Hematopoietic multipotent progenitor cell treated with erythropoietin and hydrocortisone succinate and interleukin-3 and kit ligand, for 8 days (in vitro differentiated cells): ENCODE results near the gene PURB.
"Not testable (repeated sequence)": the region's sequence is repeated elsewhere in the genome, so short reads cannot be mapped to it uniquely, and the experiment has no call there.

Source experiments
- DNase-seq: peaks from one replicate; pipeline ENCODE4 v3.0.0-alpha.2; 2015

The PURB gene

DNA sequence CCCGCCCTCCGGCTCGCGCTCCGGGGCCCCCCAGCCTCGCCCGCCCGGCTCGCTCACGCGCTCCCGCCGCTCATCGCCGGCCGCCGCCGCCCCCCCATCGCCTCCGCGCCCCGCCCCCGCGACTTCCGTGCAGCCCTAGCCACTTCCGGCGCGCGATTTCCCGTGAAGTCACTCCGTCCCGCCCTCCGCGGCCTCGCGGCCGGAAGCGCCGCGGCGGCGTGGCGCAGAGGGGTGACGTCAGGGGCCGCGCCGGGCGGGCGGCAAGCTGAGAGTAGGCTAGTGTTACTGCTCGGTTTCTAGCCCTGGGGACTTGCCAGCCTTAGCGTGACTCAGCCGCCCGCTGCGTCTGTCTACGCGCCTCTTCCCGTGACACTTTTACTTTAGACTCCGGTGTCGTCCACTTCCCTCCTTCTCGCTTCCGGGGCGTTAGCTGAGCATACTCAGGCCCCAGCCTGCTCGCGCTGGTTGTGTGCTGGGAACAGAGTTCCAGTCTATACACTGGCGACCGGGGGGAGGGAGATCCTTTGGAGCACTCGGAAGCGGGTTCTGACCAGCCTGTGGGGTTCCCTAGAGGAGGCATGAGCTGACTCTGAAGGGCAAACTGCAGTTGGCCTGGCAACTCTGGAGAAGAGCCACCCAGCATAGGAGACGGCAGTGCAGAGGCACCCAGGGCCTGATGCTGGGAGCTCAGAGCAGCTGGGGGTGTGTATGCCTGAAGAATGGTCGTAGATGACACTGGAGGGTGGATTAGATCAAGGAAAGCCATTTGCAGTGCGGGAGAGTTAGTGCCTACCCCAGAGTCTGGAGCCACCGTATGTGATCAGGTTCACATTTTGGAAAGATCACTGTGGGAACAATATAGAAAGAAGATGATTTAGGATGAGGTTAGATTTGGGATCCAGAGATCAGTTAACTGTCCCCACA is at the start of gene PURB:
TSS of gene PURB (minus strand) at position 137 of the 924 bp plus-strand sequence. CDS start 182 bp downstream, outside the sequence.
- peak; percentile 96 for DNase-seq

GRCh38 chr7:44935016-44935415 is 49.7 kb upstream of the PURB start:
- no peak for DNase-seq

GRCh38 chr7:44934510-44934909 is 49.2 kb upstream of the PURB start:
- DNase-seq = not testable (repeated sequence)

DNA sequence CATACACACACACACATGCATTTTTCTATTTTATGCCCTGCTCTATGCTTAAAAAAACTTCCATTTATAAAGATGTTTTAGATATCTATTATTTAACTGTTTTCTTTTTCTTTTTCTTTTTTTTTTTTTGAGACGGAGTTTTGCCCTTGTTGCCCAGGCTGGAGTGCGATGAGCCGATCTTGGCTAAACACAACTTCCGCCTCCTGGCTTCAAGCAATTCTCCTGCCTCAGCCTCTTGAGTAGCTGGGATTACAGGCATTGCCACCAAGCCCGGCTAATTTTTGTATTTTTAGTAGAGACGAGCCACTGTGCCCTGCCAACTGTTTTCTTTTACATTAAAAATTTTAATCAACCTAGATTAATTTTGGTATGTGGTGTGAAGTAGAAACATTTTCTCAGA is 45.6 kb upstream of the PURB start:
- DNase-seq = no peak

DNA sequence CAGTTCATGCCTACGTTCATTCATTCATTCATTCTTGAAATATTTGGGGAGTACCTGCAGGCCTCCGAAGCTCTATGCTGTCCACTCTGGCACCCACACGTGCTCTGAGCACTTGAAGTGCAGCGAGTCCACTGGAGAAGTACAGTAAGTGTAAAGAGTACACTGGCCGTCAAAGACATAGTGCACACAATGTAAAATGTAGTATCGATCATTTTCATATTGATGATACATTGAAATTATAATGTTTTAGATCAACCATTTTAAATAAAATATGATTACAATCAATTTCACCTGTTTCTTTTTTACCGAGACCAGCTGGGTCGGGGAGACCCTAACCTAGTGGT is 37.0 kb upstream of the PURB start:
- DNase-seq = no peak

GRCh38 chr7:44921607-44922350 is 36.4 kb upstream of the PURB start:
- DNase-seq = peak; percentile 90

GRCh38 chr7:44920119-44920518 is 34.8 kb upstream of the PURB start:
- no peak for DNase-seq

- no peak for DNase-seq
These were observed 32.7 kb upstream of the PURB start for GRCh38 chr7:44918029-44918428.

- no peak for DNase-seq
These were observed 32.1 kb upstream of the PURB start for GRCh38 chr7:44917465-44917864.

- no peak for DNase-seq
These were observed 29.8 kb upstream of the PURB start for GRCh38 chr7:44914992-44915607.

GRCh38 chr7:44912775-44913347 is 27.5 kb upstream of the PURB start:
- no peak for DNase-seq

DNA sequence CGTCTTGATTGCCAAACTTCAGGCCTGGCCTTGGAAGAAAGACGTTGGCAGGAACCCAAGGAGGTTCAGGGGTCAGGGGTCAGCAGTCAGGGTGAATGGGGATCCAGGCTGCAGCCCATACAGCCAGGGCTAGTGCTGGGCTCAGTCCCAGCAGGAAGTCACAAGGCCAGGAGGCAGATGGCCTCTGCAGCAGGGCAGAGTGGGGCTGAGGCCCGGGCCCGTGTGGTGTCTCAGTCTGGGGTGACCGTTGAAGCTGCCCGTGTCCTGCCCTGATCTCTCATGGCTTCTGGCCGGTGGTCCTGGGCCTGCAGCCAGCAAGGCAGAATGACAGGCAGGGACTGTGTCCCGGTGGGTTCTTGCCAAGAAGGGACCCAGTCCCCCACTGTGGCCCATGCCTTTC is 26.6 kb upstream of the PURB start:
- no peak for DNase-seq

DNA sequence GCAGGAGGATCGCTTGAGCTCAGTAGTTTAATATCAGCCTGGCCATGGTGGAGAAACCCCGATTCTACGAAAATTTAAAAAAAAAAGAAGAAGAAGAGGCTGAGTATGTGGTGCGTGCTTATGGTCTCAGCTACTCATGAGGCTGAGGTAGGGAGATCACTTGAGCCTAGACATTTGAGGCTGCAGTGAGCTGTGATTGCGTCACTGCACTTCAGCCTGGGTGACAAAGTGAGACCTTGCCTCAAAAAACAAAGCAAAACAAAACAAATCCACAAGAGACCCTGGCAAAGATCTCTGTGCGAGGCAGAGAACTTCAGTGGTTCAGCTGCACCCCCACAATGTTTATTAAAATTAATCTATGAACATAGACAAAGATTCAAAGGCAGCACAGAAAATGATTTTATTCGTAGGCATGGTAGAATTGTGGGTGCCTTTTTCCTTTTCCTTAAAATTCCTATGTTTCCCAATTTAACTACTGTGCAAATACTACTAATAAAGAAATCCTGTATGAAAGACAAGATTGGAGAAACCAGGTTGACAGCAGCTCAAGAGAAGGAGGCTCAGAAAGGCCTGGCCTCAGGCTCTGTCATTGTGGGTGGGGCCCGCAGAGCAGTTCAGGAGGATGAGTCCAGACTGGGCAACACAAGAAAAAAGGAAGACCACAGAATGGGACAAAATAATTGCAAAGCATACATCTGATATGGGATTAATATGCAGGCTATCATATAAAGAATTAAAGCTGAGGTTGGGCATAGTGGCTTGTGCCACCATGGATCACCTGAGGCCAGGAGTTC is 24.5 kb upstream of the PURB start:
- no peak for DNase-seq

DNA sequence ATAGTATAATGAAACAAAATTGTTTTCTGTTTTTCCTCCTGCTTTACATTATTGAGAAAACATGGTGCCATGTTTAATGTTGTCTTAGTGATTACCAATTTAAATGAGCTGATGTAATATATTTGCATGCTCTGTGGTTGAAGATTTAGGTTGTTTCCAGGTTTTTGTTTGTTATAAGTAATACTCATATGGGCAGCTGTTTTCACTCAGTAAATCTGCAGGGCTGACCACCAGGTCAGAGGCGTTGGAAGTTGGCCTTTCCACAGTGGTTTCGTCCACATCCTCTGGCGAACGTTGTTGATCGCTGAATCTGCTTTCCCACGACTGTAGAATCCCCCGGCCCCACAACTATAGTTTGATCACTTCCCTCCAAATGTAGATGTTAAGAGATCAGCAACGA is 21.6 kb upstream of the PURB start:
- DNase-seq = no peak

DNA sequence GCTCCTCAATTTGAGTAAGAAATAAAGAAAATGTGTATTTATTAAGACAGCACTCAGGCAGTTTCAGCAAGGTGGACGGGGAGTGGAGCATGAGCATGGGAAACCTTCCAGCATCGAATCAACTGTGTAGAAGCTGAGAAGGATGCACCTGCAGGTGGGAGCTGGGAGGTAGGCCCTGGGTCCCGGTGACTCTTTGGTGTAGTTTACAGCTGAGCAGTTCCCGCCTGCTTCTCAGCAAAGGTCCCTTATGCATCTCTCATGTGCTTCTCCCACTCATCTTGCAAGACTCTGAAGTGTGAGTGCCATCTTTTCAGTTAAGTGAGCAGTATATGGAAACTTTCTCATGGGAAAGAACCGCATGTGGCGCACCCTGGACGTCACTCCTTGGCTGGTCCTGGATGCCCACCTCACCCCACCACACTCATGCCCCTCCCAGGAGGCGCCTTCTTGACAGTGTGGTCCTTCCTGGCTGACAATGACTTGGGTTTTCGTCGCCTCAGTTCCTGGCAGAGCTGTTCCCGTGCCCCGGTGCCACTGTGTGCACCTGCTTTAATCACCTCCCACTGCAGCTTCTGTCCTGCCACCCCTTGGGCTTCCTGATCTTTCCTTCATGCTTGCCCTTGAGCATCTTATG is 19.8 kb upstream of the PURB start:
- no peak for DNase-seq

- DNase-seq = no peak
These were observed 14.1 kb upstream of the PURB start for GRCh38 chr7:44899443-44899842.

DNA sequence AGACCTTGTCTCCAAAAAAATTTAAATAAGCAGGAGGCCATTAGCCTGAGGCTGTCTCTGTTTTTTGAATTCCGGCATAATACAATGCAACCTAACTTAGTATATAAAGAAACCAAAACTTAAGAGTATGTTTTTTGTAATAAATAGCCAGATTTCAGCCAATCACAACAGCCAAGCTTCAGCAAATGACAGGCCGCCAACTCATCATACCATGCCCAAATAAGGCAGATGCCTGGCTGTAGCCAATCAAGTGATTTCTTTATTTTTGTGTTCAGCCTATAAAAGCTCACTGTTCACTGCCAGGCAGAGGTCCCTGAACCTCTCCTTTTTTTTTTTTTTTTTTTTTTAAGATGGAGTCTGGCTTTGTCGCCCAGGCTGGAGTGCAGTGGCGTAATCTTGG is 12.7 kb upstream of the PURB start:
- no peak for DNase-seq

- no peak for DNase-seq
These were observed 12.0 kb upstream of the PURB start for GRCh38 chr7:44897309-44897708.

DNA sequence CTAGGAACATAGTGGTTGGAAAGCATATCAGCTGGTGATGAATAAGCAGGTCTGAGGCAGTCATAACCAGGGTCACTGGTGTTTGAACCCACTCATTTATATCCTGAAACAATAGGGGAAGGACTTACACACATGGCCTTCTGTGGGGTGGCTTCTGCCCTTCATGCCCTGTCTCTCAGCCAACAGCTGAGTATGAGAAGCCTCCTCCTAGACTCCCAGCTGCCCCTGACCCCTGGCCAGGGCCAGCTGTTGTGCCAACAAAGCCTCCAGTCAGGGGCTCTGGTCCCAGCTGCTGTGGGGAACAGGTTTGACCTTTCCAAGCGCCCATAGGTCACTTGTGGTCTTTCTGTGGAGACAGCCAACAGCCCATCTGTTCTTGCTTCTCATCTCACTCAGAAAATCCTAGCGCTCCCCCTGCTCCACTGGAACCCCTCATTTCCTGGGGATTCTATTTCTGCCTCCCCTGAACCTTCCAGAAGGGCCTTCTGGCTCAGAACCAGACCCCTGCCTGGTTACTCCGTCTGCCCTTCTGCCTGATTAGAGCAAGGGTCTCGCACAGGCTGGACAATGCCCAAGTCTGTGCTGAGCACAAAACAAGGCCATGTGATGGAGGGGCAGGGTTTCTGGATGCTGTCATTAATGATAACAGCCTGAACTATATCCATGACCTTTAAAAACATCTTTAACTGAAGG is 9.7 kb upstream of the PURB start:
- no peak for DNase-seq

GRCh38 chr7:44893710-44894234 is 8.4 kb upstream of the PURB start:
- no peak for DNase-seq

DNA sequence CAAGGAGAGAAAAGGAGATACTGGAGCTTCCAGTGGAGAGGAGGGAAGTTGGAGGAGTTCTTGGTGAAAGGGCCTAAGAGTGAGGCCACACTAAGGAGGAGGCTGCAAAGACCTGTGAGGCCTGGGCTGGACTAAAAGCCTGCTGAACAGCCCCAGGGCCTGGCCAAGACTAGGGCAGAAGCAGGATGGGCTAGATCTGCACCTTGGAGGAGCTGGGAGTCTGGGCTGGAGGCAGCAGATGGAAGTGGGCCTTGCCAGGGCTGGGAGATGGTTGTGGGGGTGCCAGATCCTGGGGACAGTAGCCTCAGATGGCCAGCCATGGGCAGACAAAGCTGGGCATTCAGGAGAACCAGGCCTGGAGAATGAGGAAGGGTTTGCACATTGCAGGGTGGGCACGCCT is 6.5 kb upstream of the PURB start:
- DNase-seq = no peak
